Dermis microvascular lymphatic vessel endothelial cell (primary cell): ENCODE measurements around the gene CHST7. TPM values are rescaled to one million over a fixed set of nuclear protein-coding genes. Genes with fewer than 3 reads are reported as not detected.

Source experiments
- DNase-seq, 2 donors: peaks; one replicate each; pipeline versions ENCODE4 v3.0.0 to v3.0.0-alpha.2; 2010; ENCODE audit warnings: low read depth in 2 of 2
- total RNA-seq: library from RNA; depleted of rRNA; stranded (reverse); fragments of >200 nt; gene quantifications from 2 replicates; pipeline ENCODE4 v1.2.1, GENCODE V29; 2014

Gene CHST7
- total RNA-seq, 1 donor from 2014 or later = 31.1 TPM

DNA sequence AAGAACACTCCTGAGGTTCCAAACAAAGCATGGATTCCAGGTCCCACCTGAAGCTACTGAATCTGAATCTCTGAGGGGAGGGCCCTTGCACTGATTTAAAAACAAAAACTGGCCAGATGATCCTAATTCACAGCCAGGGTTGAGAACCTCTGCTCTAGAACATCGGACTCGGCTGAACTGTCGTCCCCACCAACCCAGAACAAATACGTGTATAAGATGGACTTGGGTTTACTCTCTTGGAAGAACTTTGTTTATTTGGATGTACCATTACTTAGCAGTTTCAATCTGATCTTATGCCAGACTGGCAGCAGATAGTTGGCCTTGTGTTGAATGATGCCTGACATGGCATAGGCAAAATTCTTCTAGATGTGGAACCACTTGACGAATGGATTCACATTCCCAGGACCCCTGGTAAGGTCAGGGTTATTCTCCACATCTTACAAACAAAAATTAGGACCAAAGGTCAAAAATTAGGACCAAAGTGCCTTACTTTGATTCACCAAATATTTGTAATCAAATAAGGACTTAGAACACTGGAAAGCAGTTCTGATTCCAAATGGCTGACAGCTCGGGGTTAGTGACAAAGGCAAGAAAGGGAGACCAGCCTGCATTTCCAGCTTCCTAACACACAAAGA is 29.0 kb downstream of the CHST7 start:
- no peak for DNase-seq

DNA sequence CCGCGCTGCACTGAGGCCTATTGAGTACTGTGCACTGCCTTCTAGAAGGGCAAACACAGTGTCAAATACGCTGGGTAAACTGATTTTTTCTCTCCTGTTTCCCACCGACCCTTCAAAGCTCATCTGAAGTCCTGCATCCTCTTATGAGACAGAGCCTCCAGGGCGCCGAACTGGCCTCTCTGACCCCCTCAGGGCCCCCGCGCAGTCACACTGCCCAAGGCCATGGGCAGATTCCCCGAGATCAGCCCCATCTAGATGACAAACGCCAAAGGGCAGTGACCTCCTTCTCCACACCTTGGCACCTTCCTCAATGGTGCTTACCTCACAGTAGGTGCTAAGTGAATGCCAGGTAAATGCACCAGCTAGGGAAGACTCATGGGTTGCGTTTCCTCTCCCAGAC is 34.4 kb downstream of the CHST7 start:
- no peak for DNase-seq

GRCh38 chrX:46610070-46610658 is 36.6 kb downstream of the CHST7 start:
- no peak for DNase-seq

DNA sequence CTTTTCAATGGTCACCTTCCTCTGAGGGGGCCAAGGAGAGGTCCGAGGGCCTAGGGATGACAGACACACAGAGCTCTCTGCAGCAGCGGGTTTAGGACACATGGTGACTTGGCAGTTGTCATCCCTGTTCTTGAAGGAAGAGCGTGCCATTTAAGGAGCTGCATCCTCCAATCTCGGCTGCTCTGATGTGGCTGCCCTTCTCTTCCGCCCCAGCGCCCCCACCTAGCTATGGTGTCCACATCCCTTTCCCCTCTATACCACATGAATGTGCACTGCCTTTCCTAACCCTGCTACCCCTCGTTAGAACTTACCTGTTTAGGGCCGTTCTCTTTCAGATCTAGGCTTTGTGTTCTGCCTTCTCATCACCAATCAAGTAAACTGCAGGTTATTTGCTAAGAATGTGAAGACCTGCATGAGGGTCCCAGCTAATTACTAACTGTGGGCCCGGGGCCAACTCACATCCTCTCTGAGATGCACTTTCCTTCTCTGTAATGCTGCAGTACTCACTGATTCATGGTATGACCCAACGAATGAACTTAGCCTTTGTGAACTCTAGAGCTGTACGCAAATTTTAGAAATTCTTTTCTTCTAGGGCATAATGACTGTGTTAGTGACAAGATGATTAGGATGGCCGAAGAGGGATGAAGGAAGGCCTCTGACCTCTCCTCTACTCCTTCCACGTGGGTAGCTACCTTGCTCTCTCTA is 38.2 kb downstream of the CHST7 start:
- no peak for DNase-seq

DNA sequence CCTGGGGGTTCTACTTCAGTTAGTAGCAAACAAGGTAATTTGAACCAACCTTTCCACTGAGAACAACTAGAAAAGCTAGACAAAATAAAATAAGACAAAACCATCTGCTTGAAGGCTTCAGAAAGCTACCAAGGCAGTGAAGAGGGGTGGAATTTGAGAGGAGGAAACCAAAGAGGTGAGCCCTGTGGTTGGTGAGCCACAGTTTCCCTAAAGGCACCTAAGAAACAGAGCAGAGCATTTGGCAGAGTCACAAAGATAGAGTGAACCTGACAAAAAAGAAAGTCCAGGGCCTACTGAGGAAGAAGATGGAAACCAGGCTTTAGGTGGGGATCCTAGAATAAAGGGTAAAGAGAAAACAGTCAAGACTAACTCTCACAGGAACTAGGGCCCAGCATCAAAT is 44.3 kb downstream of the CHST7 start:
- no peak for DNase-seq

DNA sequence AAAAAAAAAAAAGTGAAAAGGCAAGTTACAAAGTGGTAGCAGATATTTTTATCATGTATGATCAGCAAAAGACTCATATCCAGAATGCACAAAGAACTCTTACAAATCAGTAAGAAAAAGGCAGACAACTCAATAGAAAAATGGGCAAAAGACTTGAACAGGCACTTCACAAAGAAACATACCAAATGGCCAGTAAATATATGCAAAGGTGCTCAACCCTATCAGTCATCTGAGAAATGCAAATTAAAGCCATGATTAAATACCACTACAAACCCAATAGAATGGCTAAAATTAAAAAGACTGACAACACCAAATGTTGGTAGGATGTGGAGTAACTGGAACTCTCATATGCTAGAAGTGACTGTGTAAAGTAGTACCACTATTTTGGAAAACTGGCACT is 45.4 kb downstream of the CHST7 start:
- DNase-seq = no peak

DNA sequence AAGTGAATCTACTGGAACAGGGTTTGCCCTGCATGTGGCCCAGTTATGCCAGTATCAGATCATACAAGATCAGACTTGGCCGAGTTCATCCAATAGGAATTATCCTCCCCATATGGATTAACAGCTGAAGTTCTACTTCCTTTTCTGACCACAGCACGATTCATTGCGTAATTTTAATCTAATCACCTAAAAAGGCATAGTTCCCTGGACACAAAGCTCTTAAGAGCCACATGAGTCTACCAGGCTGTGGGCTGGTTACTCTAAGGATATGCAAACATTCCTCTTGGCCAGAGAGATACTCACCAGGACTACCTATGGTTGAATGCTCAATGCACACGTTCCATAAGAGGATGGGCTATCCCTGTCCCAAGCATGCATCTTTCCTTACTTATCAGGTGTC is 46.9 kb downstream of the CHST7 start:
- no peak for DNase-seq

- DNase-seq = no peak
Measured at GRCh38 chrX:46621572-46621971, 48.0 kb downstream of the CHST7 start.

GRCh38 chrX:46624090-46624786 is 50.7 kb downstream of the CHST7 start:
- no peak for DNase-seq

DNA sequence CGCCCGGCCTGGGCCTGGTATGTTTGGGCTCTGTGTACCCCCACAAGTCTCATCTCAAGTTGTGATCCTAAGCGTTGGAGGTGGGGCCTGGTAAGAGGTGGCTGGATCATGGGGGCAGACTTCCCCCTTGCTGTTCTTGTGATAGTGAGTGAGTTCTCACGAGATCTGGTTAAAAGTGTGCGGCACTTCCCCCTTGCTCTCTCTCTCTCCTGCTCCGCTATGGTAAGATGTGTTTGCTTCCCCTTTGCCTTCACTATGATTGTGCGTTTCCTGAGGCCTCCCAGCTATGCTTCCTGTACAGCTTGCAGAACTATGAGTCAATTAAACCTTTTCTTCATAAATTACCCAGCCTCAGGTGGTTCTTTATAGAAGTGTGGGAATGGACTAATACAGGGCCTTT is 53.0 kb downstream of the CHST7 start:
- DNase-seq = peak; percentile 70 to 92

- DNase-seq = no peak
Measured at GRCh38 chrX:46627062-46627461, 53.5 kb downstream of the CHST7 start.

GRCh38 chrX:46627711-46628419 is 54.3 kb downstream of the CHST7 start:
- peak; percentile 64 to 90 for DNase-seq

DNA sequence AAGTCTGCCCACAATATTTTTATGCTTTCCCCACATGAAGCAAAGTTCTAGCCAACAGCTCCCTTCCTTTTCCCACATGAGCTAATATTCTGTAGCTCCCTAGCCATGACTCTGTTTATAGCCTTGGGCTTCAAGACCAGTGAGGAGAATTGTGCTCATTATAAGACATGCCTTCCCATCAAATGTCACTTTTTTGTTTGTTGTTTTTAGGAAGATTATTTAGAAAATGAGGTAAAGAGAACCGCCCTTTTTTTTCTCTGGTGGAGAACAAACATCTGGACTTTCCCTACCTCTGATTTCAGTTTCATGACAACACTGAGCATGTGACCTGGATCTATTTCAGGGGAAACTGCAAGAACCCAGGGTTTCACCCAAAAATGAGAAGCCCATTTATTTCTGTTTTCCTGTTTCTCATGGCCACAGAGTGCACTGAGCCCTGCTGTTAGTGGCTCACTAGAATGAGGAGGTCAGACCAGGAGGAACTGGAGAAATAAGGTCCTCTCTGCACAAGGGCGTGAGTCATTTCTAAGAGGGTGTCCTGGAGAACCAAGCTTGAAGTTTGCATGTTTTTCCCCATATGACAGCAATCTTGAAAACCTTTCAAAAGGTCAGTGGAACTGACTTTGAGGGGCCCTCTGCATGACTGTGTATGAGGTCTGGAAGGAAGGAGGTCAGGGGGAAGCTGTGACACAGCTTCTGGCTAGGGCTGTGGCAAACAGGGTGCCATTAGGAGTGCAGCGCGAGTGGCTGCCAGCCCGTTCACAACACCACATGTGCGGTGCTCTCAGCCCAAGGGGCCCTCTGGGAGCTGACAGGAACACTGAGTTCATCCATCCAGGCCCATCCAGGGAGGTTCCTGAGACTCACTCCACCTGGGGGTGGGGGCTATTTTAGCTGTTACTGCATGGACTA is 55.2 kb downstream of the CHST7 start:
- DNase-seq = peak in 1 of 2 donors; percentile 60

DNA sequence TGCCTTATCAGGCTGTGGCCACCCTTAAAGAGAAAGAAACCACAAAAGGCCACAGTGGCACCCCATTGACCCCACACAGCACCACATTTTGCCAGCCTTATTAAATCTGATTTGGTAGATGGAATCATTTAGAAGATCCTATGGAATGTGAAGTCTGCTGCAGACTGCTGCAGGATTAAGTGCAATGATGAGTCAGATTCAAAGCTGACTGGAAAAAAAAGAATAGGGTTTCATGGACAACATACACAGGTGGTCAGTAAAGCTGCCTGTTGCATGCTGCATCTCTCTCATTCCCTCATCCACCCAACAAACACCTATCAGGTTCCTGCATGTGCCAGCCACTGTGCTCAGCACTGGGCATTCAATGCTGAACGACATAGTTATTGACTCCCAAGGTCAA is 56.6 kb downstream of the CHST7 start:
- no peak for DNase-seq

DNA sequence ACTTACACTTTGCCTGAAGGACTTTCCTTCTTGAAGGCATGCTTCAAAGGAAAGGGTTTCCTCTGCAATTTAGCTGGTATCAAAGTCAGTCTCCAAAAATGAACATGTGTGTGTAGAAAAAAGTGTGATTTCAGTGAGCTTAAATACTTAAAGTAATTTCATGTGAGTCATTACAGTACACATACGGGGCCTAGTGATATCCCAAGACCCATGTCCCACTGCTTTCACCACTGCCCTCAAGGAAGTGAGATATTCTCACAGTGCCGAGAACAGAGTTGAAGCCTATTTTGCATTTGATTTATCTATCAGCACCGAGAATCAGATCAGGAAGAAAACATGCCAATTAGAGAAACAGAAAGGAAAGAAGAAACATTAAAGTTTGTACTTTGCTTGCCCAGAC is 61.0 kb downstream of the CHST7 start:
- no peak for DNase-seq

DNA sequence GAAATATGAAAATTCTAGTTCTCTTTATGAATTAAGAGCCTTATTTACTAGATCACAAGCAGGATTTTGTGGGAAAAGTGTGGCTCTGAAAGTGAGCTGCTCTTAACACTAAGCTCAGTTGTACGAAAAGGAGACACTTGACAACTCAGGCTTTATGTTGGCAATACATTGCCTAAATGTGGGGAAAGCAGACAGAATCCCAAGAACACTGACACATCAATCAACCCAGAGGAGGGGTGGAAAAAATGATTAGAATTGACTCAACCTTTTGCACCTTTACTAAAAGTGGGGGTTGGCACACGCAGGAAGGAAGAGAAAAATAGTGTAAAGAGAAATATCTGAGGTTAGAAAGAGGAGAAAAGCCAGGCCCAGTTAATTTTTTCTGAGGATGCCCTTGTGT is 61.6 kb downstream of the CHST7 start:
- DNase-seq = no peak

DNA sequence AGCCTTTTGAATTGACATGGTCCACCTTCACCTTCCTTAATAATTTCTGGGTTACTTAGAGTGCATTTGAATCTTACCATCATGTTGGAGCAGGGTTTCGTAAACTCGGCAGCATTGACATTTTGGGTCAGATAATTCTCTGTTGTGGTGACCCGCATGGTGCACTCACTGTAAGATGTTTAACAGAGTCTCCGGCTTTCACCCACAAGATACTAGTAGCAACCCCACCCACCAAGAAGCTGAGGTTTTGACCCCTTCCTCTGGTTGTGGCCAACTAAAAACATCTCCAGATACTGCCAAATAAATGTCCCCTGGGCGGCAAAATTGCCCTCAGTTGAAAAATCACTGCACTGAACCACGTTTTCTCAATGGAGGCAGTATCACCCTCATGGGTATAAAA is 62.7 kb downstream of the CHST7 start:
- no peak for DNase-seq

DNA sequence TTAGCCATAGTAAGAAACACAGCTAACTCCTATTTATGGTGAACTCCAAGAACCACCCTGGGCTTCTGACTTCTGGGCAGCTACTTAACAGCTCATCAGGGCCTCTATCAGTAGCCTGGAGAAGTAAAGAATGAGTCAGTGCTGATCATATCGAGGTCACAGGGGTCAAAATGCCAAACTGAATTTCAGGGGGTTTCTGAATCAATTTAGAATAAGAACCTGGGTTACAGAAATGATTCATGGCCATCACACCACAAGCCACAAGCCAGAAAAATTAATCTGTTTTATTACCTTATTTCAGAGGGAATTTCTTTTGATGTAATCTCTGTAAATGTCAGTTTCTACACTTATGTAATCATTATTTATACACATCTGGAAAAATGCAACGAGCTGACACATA is 64.4 kb downstream of the CHST7 start:
- no peak for DNase-seq

DNA sequence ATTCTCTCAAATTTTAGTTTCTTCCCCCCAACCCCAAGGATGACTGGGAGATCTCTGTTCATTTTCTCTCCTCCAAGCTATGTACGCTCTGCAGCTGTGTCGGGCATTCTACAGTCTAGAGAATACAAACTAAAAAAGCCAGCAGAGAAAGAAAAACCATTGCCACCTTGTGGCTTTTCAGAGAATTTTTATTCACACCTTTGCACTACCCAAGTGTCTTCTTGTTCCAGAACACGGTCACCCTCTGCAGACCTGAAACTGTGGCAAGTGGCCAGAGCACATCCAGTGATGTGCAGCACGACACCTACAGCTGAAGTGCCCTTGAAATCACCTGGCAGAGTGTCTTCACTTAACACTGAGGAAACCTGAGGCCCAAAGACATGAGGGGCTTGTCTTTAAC is 68.6 kb downstream of the CHST7 start:
- peak; percentile 41 to 60 for DNase-seq

DNA sequence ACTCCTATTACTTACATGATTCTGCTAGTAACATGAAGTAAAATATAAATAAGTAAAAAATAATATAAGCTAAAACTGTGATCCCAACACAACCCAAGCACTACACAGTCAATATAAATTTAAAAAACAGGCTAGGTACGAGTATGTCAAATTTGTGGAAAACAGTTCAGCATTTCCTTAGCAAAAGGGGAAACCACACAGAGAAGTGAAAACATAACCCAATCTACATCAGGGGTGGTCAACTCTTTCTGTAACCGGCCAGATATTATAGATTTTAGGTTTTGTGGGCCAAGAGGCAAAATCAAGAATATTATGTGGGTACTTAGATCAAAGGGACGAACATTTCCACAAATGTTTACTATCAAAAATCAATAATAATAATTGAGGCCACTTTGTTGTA is 70.1 kb downstream of the CHST7 start:
- DNase-seq = no peak

DNA sequence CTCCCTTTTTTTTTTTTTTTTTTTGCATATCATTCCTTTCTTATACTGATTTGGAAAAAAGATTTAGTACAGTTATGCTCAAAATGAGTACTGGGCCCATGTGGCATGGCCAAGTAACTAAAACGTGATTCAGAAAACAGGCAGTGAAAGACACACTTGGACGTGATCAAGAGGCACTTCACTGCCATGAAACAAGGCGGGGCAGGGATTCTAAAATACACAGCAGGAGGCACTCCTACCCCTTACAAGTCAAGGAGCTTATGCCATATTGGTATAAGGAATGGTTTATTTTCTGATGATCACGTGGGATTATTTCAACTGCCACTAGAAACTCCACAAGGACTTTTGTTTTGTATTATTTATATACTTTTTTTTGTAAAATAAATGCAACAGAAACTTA is 72.0 kb downstream of the CHST7 start:
- no peak for DNase-seq
